Sigmoid colon (tissue), 3 donors: ENCODE measurements around the gene ARHGAP22.

ENCODE experiments used
- POLR2A ChIP-seq, 2 donors: fragments of 450-650 bp; IDR thresholded peaks; one replicate each; pipeline ENCODE4 v1.6.1; 2016; ENCODE audit warnings: antibody characterized with exemption in 2 of 2, mild to moderate bottlenecking in 2 of 2, moderate library complexity in 2 of 2
- TF ChIP-seq, protein P1 (sequence below), 4 experiments: fragments of 450-650 bp in 3 of 4; fragments of 200-600 bp in 1 of 4; IDR thresholded peaks; one replicate each; pipeline ENCODE4 v1.5.1; 2016 to 2019; ENCODE audit warnings: antibody characterized with exemption in 4 of 4, mild to moderate bottlenecking in 3 of 4, moderate library complexity in 2 of 4

DNA sequence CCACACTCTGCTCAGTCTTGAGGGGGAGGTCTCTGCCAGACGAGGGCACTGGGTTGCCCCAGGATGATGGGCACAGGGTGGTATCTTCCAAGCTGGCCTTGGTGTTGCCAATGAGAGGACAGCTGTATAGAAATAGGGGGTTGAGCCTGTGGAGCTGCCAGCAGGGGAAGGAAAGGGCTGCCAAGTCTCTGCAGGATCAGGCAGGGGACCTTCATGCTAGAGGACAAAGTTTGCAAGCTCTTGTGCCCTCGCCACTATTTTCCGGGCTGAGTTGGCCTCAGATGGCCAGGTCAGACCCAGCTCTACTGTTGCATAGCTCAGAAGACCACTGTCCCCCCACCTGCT is 68.7 kb downstream of the ARHGAP22 start:
- TF ChIP-seq, protein P1, sequence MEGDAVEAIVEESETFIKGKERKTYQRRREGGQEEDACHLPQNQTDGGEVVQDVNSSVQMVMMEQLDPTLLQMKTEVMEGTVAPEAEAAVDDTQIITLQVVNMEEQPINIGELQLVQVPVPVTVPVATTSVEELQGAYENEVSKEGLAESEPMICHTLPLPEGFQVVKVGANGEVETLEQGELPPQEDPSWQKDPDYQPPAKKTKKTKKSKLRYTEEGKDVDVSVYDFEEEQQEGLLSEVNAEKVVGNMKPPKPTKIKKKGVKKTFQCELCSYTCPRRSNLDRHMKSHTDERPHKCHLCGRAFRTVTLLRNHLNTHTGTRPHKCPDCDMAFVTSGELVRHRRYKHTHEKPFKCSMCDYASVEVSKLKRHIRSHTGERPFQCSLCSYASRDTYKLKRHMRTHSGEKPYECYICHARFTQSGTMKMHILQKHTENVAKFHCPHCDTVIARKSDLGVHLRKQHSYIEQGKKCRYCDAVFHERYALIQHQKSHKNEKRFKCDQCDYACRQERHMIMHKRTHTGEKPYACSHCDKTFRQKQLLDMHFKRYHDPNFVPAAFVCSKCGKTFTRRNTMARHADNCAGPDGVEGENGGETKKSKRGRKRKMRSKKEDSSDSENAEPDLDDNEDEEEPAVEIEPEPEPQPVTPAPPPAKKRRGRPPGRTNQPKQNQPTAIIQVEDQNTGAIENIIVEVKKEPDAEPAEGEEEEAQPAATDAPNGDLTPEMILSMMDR (IDR thresholded peaks at IDR 0.05), result no peak
- no peak for TF ChIP-seq POLR2A (IDR thresholded peaks at IDR 0.05)
